ENCODE data around the gene MRPS23.

DNA sequence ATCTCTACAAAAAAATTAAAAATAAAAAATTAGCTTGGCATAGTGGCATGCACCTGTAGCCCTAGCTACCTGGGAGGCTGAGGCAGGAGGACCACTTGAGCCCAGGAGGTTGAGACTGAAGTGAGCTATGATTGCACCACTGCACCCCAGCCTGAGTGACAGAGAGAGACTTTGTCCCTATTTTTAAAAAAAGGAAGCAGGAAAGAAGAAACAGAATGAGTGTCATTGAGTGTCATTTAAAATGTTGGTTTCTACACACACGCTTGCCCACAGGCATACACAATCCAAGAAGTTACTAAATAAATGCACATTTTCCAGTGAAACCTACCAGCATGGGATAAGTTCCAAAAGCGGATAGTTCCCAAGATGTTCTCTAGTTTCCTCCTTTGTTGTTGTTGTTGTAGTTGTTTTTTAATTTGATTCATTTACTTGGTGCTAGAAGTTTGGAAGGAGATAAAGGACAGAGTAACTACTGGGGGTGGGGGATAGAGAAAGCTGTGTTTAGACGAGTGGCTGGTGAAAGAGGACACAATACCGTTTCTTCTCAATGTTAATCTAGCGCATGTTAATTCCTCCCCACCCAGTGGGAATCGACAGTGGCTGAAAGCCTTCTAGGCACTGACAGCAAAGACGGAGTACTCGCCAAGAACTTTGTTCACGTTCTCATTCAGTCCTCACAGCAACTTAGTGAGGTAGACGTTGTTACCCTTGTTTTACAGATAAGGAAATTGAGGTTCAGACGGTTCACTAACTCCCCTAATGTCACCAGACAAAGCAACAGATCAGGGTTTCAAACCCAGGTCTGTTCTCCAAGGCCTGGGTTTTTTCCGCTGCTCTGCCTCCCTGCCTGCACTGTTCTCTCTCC is 17.3 kb downstream of the MRPS23 start:
- TF ChIP-seq, protein P1, sequence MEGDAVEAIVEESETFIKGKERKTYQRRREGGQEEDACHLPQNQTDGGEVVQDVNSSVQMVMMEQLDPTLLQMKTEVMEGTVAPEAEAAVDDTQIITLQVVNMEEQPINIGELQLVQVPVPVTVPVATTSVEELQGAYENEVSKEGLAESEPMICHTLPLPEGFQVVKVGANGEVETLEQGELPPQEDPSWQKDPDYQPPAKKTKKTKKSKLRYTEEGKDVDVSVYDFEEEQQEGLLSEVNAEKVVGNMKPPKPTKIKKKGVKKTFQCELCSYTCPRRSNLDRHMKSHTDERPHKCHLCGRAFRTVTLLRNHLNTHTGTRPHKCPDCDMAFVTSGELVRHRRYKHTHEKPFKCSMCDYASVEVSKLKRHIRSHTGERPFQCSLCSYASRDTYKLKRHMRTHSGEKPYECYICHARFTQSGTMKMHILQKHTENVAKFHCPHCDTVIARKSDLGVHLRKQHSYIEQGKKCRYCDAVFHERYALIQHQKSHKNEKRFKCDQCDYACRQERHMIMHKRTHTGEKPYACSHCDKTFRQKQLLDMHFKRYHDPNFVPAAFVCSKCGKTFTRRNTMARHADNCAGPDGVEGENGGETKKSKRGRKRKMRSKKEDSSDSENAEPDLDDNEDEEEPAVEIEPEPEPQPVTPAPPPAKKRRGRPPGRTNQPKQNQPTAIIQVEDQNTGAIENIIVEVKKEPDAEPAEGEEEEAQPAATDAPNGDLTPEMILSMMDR (IDR thresholded peaks at IDR 0.05; ENCODE audit: poor library complexity, severe bottlenecking) = no peak
- TF ChIP-seq POLR2AphosphoS5 (IDR thresholded peaks at IDR 0.05) = no peak
- no peak for TF ChIP-seq TAF1 (IDR thresholded peaks at IDR 0.05; ENCODE audit: low read depth)
- no peak for TF ChIP-seq EZH2 (IDR thresholded peaks at IDR 0.05; ENCODE audit: borderline replicate concordance, insufficient read depth, low read length, poor library complexity, severe bottlenecking)
- TF ChIP-seq, protein P2, sequence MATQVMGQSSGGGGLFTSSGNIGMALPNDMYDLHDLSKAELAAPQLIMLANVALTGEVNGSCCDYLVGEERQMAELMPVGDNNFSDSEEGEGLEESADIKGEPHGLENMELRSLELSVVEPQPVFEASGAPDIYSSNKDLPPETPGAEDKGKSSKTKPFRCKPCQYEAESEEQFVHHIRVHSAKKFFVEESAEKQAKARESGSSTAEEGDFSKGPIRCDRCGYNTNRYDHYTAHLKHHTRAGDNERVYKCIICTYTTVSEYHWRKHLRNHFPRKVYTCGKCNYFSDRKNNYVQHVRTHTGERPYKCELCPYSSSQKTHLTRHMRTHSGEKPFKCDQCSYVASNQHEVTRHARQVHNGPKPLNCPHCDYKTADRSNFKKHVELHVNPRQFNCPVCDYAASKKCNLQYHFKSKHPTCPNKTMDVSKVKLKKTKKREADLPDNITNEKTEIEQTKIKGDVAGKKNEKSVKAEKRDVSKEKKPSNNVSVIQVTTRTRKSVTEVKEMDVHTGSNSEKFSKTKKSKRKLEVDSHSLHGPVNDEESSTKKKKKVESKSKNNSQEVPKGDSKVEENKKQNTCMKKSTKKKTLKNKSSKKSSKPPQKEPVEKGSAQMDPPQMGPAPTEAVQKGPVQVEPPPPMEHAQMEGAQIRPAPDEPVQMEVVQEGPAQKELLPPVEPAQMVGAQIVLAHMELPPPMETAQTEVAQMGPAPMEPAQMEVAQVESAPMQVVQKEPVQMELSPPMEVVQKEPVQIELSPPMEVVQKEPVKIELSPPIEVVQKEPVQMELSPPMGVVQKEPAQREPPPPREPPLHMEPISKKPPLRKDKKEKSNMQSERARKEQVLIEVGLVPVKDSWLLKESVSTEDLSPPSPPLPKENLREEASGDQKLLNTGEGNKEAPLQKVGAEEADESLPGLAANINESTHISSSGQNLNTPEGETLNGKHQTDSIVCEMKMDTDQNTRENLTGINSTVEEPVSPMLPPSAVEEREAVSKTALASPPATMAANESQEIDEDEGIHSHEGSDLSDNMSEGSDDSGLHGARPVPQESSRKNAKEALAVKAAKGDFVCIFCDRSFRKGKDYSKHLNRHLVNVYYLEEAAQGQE (IDR thresholded peaks at IDR 0.05; ENCODE audit: borderline replicate concordance) = no peak
- no peak for TF ChIP-seq RAD21 (conservative IDR thresholded peaks at IDR 0.05)
- TF ChIP-seq EP300 (conservative IDR thresholded peaks at IDR 0.05; ENCODE audit: poor library complexity, severe bottlenecking) = no peak
- TF ChIP-seq SMC3 (conservative IDR thresholded peaks at IDR 0.05; ENCODE audit: poor library complexity) = no peak
